Lung (tissue), 12 donors: ENCODE data around the gene TTC39B. TPM values are rescaled to one million over a fixed set of nuclear protein-coding genes. Genes with fewer than 3 reads are reported as not detected.

Experiments
- ATAC-seq: fragments of 200-7000 bp; cut with Tn5 transposase; one replicate; pipeline ENCODE4 v1.9.1; 2020; ENCODE audit warnings: moderate number of reproducible peaks; ENCODE audit not compliant: insufficient read depth, low FRiP score
- DNase-seq, 3 donors: peaks; one replicate each; pipeline ENCODE4 v3.0.0-alpha.2; 2013 to 2017
- H3K27ac ChIP-seq, 2 donors: one replicate each; pipeline ENCODE4 v1.5.1; 2013; ENCODE audit warnings: mild to moderate bottlenecking in 2 of 2, moderate library complexity in 2 of 2, control low read depth in 1 of 2, inconsistent platforms in 1 of 2, low read depth in 1 of 2, low read length in 1 of 2
- H3K27me3 ChIP-seq, 3 donors: one replicate each; pipeline ENCODE4 v1.5.1; 2013; ENCODE audit warnings: low read length in 2 of 3; ENCODE audit not compliant: control insufficient read depth in 3 of 3, insufficient read depth in 3 of 3
- H3K36me3 ChIP-seq, 4 donors: one replicate each; pipeline ENCODE4 v1.5.1; 2013; ENCODE audit warnings: low read length in 4 of 4, mild to moderate bottlenecking in 1 of 4, moderate library complexity in 1 of 4; ENCODE audit not compliant: control insufficient read depth in 4 of 4, insufficient read depth in 4 of 4
- H3K4me1 ChIP-seq, 5 donors: one replicate each; pipeline ENCODE4 v1.5.1; 2013; ENCODE audit warnings: low read length in 5 of 5, mild to moderate bottlenecking in 2 of 5, moderate library complexity in 1 of 5; ENCODE audit not compliant: control insufficient read depth in 5 of 5, insufficient read depth in 5 of 5
- H3K4me3 ChIP-seq: one replicate; pipeline ENCODE4 v1.5.1; 2013; ENCODE audit warnings: mild to moderate bottlenecking, control low read depth, moderate library complexity
- H3K9ac ChIP-seq, 2 donors: one replicate each; pipeline ENCODE4 v1.5.1; 2013; ENCODE audit warnings: low read length in 2 of 2, control low read depth in 1 of 2; ENCODE audit not compliant: insufficient read depth in 1 of 2
- H3K9me3 ChIP-seq, 4 donors: one replicate each; pipeline ENCODE4 v1.5.1; 2013; ENCODE audit warnings: low read length in 3 of 4, mild to moderate bottlenecking in 1 of 4, moderate library complexity in 1 of 4; ENCODE audit not compliant: control insufficient read depth in 4 of 4, insufficient read depth in 3 of 4
- WGBS, 2 donors: extraction: QIAGEN DNeasy Blood & Tissue Kit; methylation state at CpG; one replicate each; pipeline ENCODE4 v1.1.7; 2013; 5-methylcytosine and 5-hydroxymethylcytosine counted together
- polyA plus RNA-seq, 2 donors: library from polyadenylated mRNA; stranded (reverse); fragments of 200-250 nt; gene quantifications; one replicate each; pipeline ENCODE4 v1.2.1, GENCODE V29; 2013
- total RNA-seq, 2 donors: library from RNA; depleted of rRNA in 1 of 2; stranded (reverse); fragments of >200 nt in 1 of 2; gene quantifications; one replicate each; pipeline ENCODE4 v1.2.1, GENCODE V29; 2014 to 2021
- TF ChIP-seq, protein P1 (sequence below): IDR thresholded peaks from 2 replicates; pipeline ENCODE4 v1.5.1; 2012; ENCODE audit warnings: mild to moderate bottlenecking; ENCODE audit errors: control extremely low read depth, extremely low read depth
- donor health status: control.
- donor health status: control.
- donor health status: Bipolar disorder and iron deficiency.
- donor health status: healthy.
- donor health status: DM: yes; HTN: yes; CAD: no.

The TTC39B gene
- total and polyA plus RNA-seq, 4 donors, result 4.2 to 30.0 (median 19.2) TPM

DNA sequence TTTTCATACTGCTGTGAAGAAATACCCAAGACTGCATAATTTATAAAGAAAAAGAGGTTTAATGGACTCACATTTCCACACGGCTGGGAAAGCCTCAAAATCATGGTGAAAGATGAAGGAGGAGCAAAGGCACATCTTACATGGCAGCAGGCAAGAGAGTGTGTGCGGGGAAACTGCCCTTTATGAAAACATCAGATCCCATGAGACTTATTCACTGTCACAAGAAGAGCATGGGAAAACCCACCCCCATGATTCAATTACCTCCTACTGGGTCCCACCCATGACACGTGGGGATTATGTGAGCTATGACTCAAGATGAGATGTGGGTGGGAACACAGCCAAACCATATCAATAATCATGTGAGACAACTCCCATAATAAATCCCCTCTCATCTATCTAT is 8.7 kb downstream of the TTC39B start:
- Histone ChIP-seq H3K9ac (no peak overlapping the region), H3K36me3 (peaks cover 0 to 8% (median 0%) of the 10 kb centered on the region in 4 donors), H3K27me3 (no peaks in the 10 kb centered on the region), H3K9me3 (no peaks in the 10 kb centered on the region), H3K27ac (no peak overlapping the region), H3K4me1 (peaks cover 0 to 35% (median 15%) of the 10 kb centered on the region in 5 donors), H3K4me3 (no peak overlapping the region)
- ATAC-seq (no peak), DNase-seq (no peak)
- TF ChIP-seq, protein P1, sequence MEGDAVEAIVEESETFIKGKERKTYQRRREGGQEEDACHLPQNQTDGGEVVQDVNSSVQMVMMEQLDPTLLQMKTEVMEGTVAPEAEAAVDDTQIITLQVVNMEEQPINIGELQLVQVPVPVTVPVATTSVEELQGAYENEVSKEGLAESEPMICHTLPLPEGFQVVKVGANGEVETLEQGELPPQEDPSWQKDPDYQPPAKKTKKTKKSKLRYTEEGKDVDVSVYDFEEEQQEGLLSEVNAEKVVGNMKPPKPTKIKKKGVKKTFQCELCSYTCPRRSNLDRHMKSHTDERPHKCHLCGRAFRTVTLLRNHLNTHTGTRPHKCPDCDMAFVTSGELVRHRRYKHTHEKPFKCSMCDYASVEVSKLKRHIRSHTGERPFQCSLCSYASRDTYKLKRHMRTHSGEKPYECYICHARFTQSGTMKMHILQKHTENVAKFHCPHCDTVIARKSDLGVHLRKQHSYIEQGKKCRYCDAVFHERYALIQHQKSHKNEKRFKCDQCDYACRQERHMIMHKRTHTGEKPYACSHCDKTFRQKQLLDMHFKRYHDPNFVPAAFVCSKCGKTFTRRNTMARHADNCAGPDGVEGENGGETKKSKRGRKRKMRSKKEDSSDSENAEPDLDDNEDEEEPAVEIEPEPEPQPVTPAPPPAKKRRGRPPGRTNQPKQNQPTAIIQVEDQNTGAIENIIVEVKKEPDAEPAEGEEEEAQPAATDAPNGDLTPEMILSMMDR, result no peak
- 77 to 89% methylated on average over 3 of the region's 3 CpGs for WGBS, 2 donors

- ATAC-seq (peak; percentile 37), DNase-seq (peak in 2 of 3 donors; percentile 51 to 60)
- Histone ChIP-seq H3K9ac (peak overlapping the region in 1 of 2 donors; percentile 89), H3K4me3 (peak overlapping the region; percentile 10), H3K27me3 (no peaks in the 10 kb centered on the region), H3K9me3 (no peaks in the 10 kb centered on the region), H3K36me3 (peaks cover 0 to 8% (median under 1%) of the 10 kb centered on the region in 4 donors), H3K4me1 (peaks cover 0 to 36% (median 15%) of the 10 kb centered on the region in 5 donors), H3K27ac (peak overlapping the region; percentile 67 to 93)
- WGBS, 2 donors, result 0 to 5% methylated on average over 4 of the region's 4 CpGs
- TF ChIP-seq, protein P1, result no peak
These were observed 11.1 kb downstream of the TTC39B start for GRCh38 chr9:15295761-15296405.

DNA sequence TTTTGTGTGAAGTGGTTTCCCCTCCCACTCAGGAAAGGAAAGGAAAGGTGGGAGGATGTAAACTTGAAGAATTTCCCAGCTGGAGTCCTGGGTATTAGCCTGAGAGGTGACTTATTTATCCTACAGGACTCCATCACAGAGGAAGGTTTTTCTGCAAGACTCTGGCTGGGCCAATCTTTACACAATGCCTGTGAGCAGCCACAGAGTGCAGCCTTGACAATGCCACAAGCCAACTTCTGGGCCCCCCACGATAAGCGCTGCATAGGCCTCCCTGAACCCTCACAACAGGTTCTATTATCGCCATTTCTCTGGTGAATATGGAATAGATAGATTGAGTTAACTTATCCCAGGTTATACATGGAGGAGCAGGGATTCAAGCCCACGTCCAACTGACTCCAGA is 12.4 kb downstream of the TTC39B start:
- TF ChIP-seq, protein P1, result no peak
- Histone ChIP-seq H3K27me3 (no peaks in the 10 kb centered on the region), H3K36me3 (peaks cover 0 to 8% (median under 1%) of the 10 kb centered on the region in 4 donors), H3K27ac (peak overlapping the region in 1 of 2 donors; percentile 20), H3K9ac (peak overlapping the region in 1 of 2 donors; percentile 38), H3K4me1 (peaks cover 0 to 36% (median 12%) of the 10 kb centered on the region in 5 donors), H3K4me3 (no peak overlapping the region), H3K9me3 (no peaks in the 10 kb centered on the region)
- DNase-seq, result peak in 1 of 3 donors; percentile 19
- no peak for ATAC-seq
- 95 to 100% methylated on average over 4 of the region's 4 CpGs for WGBS, 2 donors
